SH-SY5Y (cell line): ENCODE data around the gene MRFAP1L1.

ENCODE experiments used
- GATA2 ChIP-seq: IDR thresholded peaks from 2 replicates; pipeline ENCODE4 v1.6.1; 2011; ENCODE audit warnings: mild to moderate bottlenecking, low read depth, low read length
- GATA3 ChIP-seq: IDR thresholded peaks from 2 replicates; pipeline ENCODE4 v1.6.1; 2011; ENCODE audit warnings: low read depth, mild to moderate bottlenecking, low read length, moderate library complexity

- no peak for TF ChIP-seq GATA2
- TF ChIP-seq GATA3 = no peak
Measured at GRCh38 chr4:6684656-6685055, 25.0 kb downstream of the MRFAP1L1 start.
